Esophagus muscularis mucosa (tissue), 4 donors: ENCODE results near the gene GPS1.

Experiments used
- EP300 ChIP-seq: sonication (generic); formaldehyde crosslinking; IDR thresholded peaks from one replicate; pipeline ENCODE4 v1.6.1; 2017; ENCODE audit warnings: antibody characterized with exemption
- POLR2A ChIP-seq: fragments of 450-650 bp; IDR thresholded peaks from one replicate; pipeline ENCODE4 v1.6.1; 2017; ENCODE audit warnings: antibody characterized with exemption, moderate library complexity, mild to moderate bottlenecking, low read depth
- POLR2AphosphoS5 ChIP-seq, 2 donors: sonication (generic); formaldehyde crosslinking; IDR thresholded peaks; one replicate each; pipeline ENCODE4 v1.6.1; 2017; ENCODE audit warnings: antibody characterized with exemption in 2 of 2
- TF ChIP-seq, protein P1 (sequence below), 3 experiments: fragments of 200-600 bp in 2 of 3; fragments of 450-650 bp in 1 of 3; sonication (generic) in 2 of 3; IDR thresholded peaks; one replicate each; pipeline ENCODE4 v1.5.1; 2017 to 2019; ENCODE audit warnings: antibody characterized with exemption in 3 of 3, mild to moderate bottlenecking in 2 of 3, moderate library complexity in 1 of 3

GRCh38 chr17:82072827-82073226, 21.1 kb downstream of the GPS1 start:
- TF ChIP-seq, protein P1, sequence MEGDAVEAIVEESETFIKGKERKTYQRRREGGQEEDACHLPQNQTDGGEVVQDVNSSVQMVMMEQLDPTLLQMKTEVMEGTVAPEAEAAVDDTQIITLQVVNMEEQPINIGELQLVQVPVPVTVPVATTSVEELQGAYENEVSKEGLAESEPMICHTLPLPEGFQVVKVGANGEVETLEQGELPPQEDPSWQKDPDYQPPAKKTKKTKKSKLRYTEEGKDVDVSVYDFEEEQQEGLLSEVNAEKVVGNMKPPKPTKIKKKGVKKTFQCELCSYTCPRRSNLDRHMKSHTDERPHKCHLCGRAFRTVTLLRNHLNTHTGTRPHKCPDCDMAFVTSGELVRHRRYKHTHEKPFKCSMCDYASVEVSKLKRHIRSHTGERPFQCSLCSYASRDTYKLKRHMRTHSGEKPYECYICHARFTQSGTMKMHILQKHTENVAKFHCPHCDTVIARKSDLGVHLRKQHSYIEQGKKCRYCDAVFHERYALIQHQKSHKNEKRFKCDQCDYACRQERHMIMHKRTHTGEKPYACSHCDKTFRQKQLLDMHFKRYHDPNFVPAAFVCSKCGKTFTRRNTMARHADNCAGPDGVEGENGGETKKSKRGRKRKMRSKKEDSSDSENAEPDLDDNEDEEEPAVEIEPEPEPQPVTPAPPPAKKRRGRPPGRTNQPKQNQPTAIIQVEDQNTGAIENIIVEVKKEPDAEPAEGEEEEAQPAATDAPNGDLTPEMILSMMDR (IDR thresholded peaks at IDR 0.05): no peak
- TF ChIP-seq POLR2A: no peak
- no peak for TF ChIP-seq EP300
- TF ChIP-seq POLR2AphosphoS5 (IDR thresholded peaks at IDR 0.05): no peak
